GM23338 (cell line): ENCODE data around the gene AGBL4.

ENCODE experiments used
- CREB1 ChIP-seq: fragments of 250-450 bp; sonication (Bioruptor Pico); IDR thresholded peaks from 2 replicates; pipeline ENCODE4 v1.5.0; 2020; ENCODE audit warnings: low read depth, mild to moderate bottlenecking, moderate library complexity
- EZH2 ChIP-seq: fragments of 200-600 bp; sonication (generic); IDR thresholded peaks from one replicate; pipeline ENCODE4 v1.8.0; 2017; ENCODE audit warnings: antibody characterized with exemption, mild to moderate bottlenecking, low read depth; ENCODE audit not compliant: unreplicated experiment
- EZH2phosphoT487 ChIP-seq: fragments of 200-600 bp; sonication (generic); IDR thresholded peaks from one replicate; pipeline ENCODE4 v1.8.1; 2018; ENCODE audit warnings: antibody characterized with exemption; ENCODE audit not compliant: unreplicated experiment
- JUNB ChIP-seq: IDR thresholded peaks from one replicate; pipeline ENCODE4 v1.6.1; 2016; ENCODE audit warnings: antibody characterized with exemption; ENCODE audit not compliant: unreplicated experiment
- POLR2AphosphoS5 ChIP-seq: IDR thresholded peaks from 2 replicates; pipeline ENCODE4 v1.6.1; 2016; ENCODE audit warnings: antibody characterized with exemption, low read depth
- STAT1 ChIP-seq: IDR thresholded peaks from one replicate; pipeline ENCODE4 v1.6.1; 2016; ENCODE audit warnings: antibody characterized with exemption; ENCODE audit not compliant: unreplicated experiment
- TF ChIP-seq, protein P1 (sequence below), 2 experiments: fragments of 200-600 bp in 1 of 2; sonication (generic) in 1 of 2; conservative IDR thresholded peaks; 2 replicates each; pipeline versions ENCODE4 v1.5.1 to v1.6.1; 2016 to 2017; ENCODE audit warnings: antibody characterized with exemption in 2 of 2, low read depth in 2 of 2, mild to moderate bottlenecking in 2 of 2, moderate library complexity in 1 of 2
- TF ChIP-seq, protein P2 (sequence below): IDR thresholded peaks from one replicate; pipeline ENCODE4 v1.6.1; 2018; ENCODE audit warnings: antibody characterized with exemption; ENCODE audit not compliant: unreplicated experiment

DNA sequence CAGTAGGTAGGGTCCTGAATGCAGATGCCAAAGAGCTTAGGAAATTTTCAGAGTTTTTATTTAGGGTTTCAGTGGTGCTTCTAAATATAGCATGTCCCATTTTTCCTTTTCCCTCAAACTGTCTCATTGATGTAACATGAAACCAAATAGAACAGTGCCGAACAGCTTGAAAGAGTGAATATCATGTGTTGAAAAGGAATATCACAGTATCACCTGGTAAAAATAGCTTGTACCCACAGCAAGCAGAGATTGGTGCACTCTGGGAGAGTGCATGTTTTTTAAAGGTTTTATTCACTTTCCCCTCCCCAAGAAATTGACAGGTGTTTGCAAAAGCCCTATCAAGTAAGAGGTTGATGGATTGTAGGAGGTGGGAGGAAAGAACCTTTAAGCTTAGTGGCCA, 43.1 kb upstream of the AGBL4 start:
- TF ChIP-seq, protein P1, sequence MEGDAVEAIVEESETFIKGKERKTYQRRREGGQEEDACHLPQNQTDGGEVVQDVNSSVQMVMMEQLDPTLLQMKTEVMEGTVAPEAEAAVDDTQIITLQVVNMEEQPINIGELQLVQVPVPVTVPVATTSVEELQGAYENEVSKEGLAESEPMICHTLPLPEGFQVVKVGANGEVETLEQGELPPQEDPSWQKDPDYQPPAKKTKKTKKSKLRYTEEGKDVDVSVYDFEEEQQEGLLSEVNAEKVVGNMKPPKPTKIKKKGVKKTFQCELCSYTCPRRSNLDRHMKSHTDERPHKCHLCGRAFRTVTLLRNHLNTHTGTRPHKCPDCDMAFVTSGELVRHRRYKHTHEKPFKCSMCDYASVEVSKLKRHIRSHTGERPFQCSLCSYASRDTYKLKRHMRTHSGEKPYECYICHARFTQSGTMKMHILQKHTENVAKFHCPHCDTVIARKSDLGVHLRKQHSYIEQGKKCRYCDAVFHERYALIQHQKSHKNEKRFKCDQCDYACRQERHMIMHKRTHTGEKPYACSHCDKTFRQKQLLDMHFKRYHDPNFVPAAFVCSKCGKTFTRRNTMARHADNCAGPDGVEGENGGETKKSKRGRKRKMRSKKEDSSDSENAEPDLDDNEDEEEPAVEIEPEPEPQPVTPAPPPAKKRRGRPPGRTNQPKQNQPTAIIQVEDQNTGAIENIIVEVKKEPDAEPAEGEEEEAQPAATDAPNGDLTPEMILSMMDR (conservative IDR thresholded peaks at IDR 0.05; ENCODE audit: low read depth in 2 of 2): no peak
- TF ChIP-seq EZH2: no peak
- TF ChIP-seq POLR2AphosphoS5: no peak
- no peak for TF ChIP-seq EZH2phosphoT487
- TF ChIP-seq, protein P2, sequence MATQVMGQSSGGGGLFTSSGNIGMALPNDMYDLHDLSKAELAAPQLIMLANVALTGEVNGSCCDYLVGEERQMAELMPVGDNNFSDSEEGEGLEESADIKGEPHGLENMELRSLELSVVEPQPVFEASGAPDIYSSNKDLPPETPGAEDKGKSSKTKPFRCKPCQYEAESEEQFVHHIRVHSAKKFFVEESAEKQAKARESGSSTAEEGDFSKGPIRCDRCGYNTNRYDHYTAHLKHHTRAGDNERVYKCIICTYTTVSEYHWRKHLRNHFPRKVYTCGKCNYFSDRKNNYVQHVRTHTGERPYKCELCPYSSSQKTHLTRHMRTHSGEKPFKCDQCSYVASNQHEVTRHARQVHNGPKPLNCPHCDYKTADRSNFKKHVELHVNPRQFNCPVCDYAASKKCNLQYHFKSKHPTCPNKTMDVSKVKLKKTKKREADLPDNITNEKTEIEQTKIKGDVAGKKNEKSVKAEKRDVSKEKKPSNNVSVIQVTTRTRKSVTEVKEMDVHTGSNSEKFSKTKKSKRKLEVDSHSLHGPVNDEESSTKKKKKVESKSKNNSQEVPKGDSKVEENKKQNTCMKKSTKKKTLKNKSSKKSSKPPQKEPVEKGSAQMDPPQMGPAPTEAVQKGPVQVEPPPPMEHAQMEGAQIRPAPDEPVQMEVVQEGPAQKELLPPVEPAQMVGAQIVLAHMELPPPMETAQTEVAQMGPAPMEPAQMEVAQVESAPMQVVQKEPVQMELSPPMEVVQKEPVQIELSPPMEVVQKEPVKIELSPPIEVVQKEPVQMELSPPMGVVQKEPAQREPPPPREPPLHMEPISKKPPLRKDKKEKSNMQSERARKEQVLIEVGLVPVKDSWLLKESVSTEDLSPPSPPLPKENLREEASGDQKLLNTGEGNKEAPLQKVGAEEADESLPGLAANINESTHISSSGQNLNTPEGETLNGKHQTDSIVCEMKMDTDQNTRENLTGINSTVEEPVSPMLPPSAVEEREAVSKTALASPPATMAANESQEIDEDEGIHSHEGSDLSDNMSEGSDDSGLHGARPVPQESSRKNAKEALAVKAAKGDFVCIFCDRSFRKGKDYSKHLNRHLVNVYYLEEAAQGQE: no peak
- no peak for TF ChIP-seq CREB1 (CRISPR knock-in tag)
- TF ChIP-seq JUNB: no peak
- TF ChIP-seq STAT1: no peak
